ENCODE data around the gene SPATA32.

DNA sequence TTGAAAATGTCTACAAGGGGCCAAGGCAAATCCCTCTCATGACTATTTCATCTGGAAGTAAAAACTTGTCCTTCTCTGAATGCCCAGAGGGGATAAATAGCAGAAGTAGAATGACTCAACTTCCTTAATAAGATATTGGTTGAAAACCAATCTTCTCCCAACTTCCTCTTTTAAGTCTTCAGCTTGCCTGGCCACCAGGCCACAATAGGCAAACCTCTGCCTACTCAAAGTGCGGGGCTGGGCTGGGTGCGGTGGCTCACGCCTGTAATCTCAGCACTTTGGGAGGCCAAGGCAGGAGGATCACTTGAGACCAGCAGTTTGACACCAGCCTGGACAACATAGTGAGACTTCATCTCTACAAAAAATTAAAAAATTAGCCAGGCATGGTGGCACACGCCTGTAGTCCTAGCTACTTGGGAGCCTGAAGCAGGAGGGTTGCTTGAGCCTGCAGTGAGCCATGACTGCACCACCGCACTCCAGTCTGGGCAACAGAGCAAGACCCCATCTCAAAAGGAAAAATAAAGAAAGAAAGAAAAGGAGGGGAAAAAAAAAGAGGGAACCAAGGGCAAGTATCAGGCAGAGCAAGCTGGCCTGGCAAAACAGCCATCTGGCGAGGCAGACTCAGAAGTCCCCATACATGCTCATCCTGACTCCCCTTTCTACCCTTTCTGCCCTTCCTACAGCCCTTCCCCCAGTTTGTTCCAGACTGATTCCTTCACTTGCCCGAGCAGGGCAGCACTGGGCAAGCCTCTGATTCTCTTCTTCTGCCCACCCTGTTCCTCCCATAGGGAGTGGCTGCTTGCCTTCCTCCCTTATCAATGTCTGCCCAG is 34.3 kb upstream of the SPATA32 start:
- TF ChIP-seq EZH2 (IDR thresholded peaks at IDR 0.05; ENCODE audit: borderline replicate concordance, low read depth, low read length, severe bottlenecking), result no peak
- TF ChIP-seq, protein P1, sequence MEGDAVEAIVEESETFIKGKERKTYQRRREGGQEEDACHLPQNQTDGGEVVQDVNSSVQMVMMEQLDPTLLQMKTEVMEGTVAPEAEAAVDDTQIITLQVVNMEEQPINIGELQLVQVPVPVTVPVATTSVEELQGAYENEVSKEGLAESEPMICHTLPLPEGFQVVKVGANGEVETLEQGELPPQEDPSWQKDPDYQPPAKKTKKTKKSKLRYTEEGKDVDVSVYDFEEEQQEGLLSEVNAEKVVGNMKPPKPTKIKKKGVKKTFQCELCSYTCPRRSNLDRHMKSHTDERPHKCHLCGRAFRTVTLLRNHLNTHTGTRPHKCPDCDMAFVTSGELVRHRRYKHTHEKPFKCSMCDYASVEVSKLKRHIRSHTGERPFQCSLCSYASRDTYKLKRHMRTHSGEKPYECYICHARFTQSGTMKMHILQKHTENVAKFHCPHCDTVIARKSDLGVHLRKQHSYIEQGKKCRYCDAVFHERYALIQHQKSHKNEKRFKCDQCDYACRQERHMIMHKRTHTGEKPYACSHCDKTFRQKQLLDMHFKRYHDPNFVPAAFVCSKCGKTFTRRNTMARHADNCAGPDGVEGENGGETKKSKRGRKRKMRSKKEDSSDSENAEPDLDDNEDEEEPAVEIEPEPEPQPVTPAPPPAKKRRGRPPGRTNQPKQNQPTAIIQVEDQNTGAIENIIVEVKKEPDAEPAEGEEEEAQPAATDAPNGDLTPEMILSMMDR (IDR thresholded peaks at IDR 0.05; ENCODE audit: borderline replicate concordance, extremely low read depth, low read length, poor library complexity, severe bottlenecking), result no peak

Measured in DND-41 (cell line).